ENCODE results near the gene DLGAP1. TPM values are rescaled to one million over a fixed set of nuclear protein-coding genes. Genes with fewer than 3 reads are reported as not detected.

The DLGAP1 gene
- total and polyA plus RNA-seq, 10 donors, result 0.11 to 6.0 (median 2.1) TPM

- Histone ChIP-seq H3K9me3 (peaks cover 4 to 21% (median 16%) of the 10 kb centered on the region in 8 donors), H3K27me3 (replicated peaks in 1 of 7) (no peaks in the 10 kb centered on the region), H3K4me1 (peaks cover 0 to 6% (median 0%) of the 10 kb centered on the region in 6 donors), H3K4me3 (no peak overlapping the region), H3K27ac (no peak overlapping the region), H3K36me3 (no peaks in the 10 kb centered on the region)
- no peak for TF ChIP-seq CTCF (IDR thresholded peaks at IDR 0.05 in 8 of 11, conservative IDR thresholded peaks at IDR 0.05 in 3 of 11)
- no peak for TF ChIP-seq POLR2AphosphoS5 (IDR thresholded peaks at IDR 0.05)
- TF ChIP-seq POLR2A (IDR thresholded peaks at IDR 0.05), result no peak
- no peak for DNase-seq
- intact Hi-C loops (cut with DNase I; ENCODE audit: low total_unique reads), result no loop called here
- 40 to 59% (median 50%) methylated on average over 5 of the region's 5 CpGs for WGBS, 5 donors
Observed at GRCh38 chr18:3983351-3983969, 471.6 kb downstream of the DLGAP1 start.

GRCh38 chr18:3982541-3982940 lies 472.6 kb downstream of the DLGAP1 start:
- Histone ChIP-seq H3K9me3 (peaks cover 4 to 28% (median 21%) of the 10 kb centered on the region in 8 donors), H3K4me3 (no peak overlapping the region), H3K27me3 (replicated peaks in 1 of 7) (no peaks in the 10 kb centered on the region), H3K4me1 (peaks cover 0 to 6% (median 0%) of the 10 kb centered on the region in 6 donors), H3K27ac (no peak overlapping the region), H3K36me3 (no peaks in the 10 kb centered on the region)
- intact Hi-C loops (cut with DNase I; ENCODE audit: low total_unique reads), result no loop called here
- TF ChIP-seq POLR2A (IDR thresholded peaks at IDR 0.05), result no peak
- WGBS, 5 donors, result 89 to 96% (median 94%) methylated on average over 3 of the region's 3 CpGs
- no peak for DNase-seq

GRCh38 chr18:3979024-3979423 lies 476.1 kb downstream of the DLGAP1 start:
- Histone ChIP-seq H3K36me3 (no peaks in the 10 kb centered on the region), H3K9me3 (peaks cover 4 to 28% (median 21%) of the 10 kb centered on the region in 8 donors), H3K4me3 (no peak overlapping the region), H3K27ac (no peak overlapping the region), H3K4me1 (no peaks in the 10 kb centered on the region), H3K27me3 (replicated peaks in 1 of 7) (no peaks in the 10 kb centered on the region)
- intact Hi-C loops (cut with DNase I; ENCODE audit: low total_unique reads), result no loop called here
- DNase-seq, result no peak
- WGBS, 5 donors, result 93 to 96% (median 94%) methylated on average over 4 of the region's 4 CpGs
- TF ChIP-seq POLR2A (IDR thresholded peaks at IDR 0.05) (no peak), CTCF (IDR thresholded peaks at IDR 0.05 in 8 of 11, conservative IDR thresholded peaks at IDR 0.05 in 3 of 11) (no peak), POLR2AphosphoS5 (IDR thresholded peaks at IDR 0.05) (no peak)

GRCh38 chr18:3973191-3973850 lies 481.8 kb downstream of the DLGAP1 start:
- Histone ChIP-seq H3K4me3 (no peak overlapping the region), H3K4me1 (no peaks in the 10 kb centered on the region), H3K27me3 (replicated peaks in 1 of 7) (no peaks in the 10 kb centered on the region), H3K27ac (no peak overlapping the region), H3K9me3 (peaks cover 0 to 8% (median 3%) of the 10 kb centered on the region in 8 donors), H3K36me3 (no peaks in the 10 kb centered on the region)
- DNase-seq, result no peak
- 78 to 89% (median 82%) methylated on average over 5 of the region's 5 CpGs for WGBS, 5 donors
- TF ChIP-seq POLR2AphosphoS5 (IDR thresholded peaks at IDR 0.05) (no peak), POLR2A (IDR thresholded peaks at IDR 0.05) (no peak)
- intact Hi-C loops (cut with DNase I; ENCODE audit: low total_unique reads), result no loop called here

- Histone ChIP-seq H3K27me3 (replicated peaks in 1 of 7) (no peaks in the 10 kb centered on the region), H3K4me3 (no peak overlapping the region), H3K36me3 (no peaks in the 10 kb centered on the region), H3K27ac (no peak overlapping the region), H3K9me3 (no peaks in the 10 kb centered on the region), H3K4me1 (no peaks in the 10 kb centered on the region)
- intact Hi-C loops (cut with DNase I; ENCODE audit: low total_unique reads), result no loop called here
- DNase-seq, result no peak
- TF ChIP-seq POLR2AphosphoS5 (IDR thresholded peaks at IDR 0.05) (no peak), POLR2A (IDR thresholded peaks at IDR 0.05) (no peak), CTCF (IDR thresholded peaks at IDR 0.05 in 8 of 11, conservative IDR thresholded peaks at IDR 0.05 in 3 of 11) (no peak)
- 87 to 92% (median 89%) methylated on average over 6 of the region's 6 CpGs for WGBS, 5 donors
Observed at GRCh38 chr18:3972291-3972930, 482.7 kb downstream of the DLGAP1 start.

Measured in spleen (tissue), 11 donors.